HFF-Myc (cell line): Measurements from ENCODE around the gene ZNF469.

Experiments
- DNase-seq: peaks from one replicate; pipeline ENCODE4 v3.0.0-alpha.2; 2011; ENCODE audit warnings: low read depth; ENCODE audit errors: extremely low read depth
- H3K4me3 ChIP-seq: replicated peaks from 2 replicates; pipeline ENCODE4 v1.5.1; 2011; ENCODE audit warnings: low read depth, mild to moderate bottlenecking, control low read depth, low read length
- TF ChIP-seq, protein P1 (sequence below): IDR thresholded peaks from 2 replicates; pipeline ENCODE4 v1.5.1; 2012; ENCODE audit warnings: mild to moderate bottlenecking, low read depth, low read length, control low read depth; ENCODE audit errors: missing control alignments

ZNF469 gene

DNA sequence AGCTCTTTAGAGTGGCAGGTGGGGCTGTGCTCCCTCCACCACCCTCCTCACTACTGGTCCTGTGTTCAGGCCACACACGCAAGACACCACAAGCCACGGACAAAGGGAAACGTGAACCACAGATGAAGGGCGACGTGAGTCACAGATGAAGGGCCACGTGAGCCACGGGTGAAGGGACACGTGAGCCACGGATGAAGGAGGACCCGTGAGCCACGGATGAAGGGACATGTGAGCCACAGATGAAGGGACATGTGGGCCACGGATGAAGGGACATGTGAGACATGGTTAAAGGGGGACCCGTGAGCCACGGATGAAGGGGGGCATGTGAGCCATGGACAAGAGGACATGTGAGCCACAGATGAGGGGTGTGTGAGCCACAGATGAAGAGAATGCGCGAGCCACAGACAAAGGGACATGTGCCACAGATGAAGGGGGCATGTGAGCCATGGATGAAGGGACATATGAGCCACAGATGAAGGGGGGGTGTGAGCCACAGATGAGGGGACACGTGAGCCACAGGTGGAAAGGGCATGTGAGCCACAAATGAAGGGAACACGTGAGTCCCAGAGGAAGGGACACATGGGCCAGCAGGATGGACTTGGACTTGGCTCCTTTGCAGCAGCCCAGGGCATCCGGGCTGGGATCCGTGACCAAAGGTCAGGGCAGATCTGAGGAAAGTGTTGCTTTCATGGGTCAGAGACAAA is 15.6 kb downstream of the ZNF469 start:
- TF ChIP-seq, protein P1, sequence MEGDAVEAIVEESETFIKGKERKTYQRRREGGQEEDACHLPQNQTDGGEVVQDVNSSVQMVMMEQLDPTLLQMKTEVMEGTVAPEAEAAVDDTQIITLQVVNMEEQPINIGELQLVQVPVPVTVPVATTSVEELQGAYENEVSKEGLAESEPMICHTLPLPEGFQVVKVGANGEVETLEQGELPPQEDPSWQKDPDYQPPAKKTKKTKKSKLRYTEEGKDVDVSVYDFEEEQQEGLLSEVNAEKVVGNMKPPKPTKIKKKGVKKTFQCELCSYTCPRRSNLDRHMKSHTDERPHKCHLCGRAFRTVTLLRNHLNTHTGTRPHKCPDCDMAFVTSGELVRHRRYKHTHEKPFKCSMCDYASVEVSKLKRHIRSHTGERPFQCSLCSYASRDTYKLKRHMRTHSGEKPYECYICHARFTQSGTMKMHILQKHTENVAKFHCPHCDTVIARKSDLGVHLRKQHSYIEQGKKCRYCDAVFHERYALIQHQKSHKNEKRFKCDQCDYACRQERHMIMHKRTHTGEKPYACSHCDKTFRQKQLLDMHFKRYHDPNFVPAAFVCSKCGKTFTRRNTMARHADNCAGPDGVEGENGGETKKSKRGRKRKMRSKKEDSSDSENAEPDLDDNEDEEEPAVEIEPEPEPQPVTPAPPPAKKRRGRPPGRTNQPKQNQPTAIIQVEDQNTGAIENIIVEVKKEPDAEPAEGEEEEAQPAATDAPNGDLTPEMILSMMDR, result no peak
- DNase-seq, result no peak
- H3K4me3 ChIP-seq, result no peak overlapping the region

DNA sequence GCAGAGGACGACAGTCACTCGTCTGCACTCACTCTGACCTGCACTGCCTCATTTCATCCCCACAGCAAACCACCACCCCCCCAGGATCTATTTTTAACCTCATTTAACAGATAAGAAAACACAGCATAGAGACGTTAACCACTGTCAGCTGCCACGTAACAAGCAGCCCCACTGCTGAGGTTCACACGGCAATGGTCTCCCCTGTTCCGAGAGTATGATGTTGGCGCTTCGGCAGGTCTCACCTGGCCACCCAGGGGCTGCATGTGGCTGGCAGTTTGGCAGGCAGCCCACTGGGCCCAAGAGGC is 16.1 kb downstream of the ZNF469 start:
- no peak for DNase-seq
- TF ChIP-seq, protein P1, result no peak
- no peak overlapping the region for H3K4me3 ChIP-seq

DNA sequence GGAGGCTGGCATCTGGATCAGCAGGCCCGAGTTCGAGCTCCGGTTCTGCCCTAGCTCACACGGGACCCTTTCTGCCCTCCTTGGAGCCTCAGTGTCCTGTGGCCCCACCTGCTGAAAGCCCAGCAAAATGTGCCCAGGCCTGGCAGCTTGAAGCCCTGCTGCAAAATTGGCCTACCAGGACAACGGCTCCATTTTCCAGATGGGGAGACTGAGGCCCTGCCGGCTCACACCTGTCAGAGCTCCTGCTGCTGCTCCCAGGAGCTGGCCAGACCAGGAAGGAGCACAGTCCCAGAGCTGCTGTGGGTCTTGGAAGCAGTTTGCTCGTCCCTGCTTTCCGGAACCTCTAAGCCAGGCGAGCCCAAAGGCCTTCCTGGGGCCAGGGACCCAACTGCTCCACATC is 17.4 kb downstream of the ZNF469 start:
- TF ChIP-seq, protein P1, result no peak
- DNase-seq, result no peak
- H3K4me3 ChIP-seq, result no peak overlapping the region

DNA sequence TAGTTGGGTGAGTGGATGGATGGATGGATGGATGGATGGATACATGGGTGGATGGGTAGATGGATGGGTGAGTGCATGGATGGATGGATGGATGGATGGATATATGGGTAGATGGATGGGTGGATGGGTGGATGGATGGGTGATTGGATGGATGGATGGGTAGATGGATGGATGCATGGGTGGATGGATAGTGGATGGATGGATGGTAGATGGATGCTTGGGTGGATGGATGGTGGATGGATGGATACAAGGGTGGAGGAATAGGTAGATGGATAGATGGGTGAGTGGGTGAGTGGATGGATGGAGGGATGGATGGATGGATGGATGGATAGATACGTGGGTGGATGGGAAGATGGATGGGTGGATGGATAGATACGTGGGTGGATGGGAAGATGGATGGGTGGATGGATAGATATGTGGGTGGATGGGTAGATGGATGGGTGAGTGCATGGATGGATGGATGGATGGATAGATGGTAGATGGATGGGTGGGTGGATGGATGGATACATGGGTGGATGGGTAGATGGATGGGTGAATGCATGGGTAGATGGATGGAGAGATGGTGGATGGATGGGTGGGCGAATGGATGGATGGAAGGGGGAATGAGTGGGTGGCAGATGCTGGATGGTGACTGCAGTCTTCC is 19.0 kb downstream of the ZNF469 start:
- no peak overlapping the region for H3K4me3 ChIP-seq
- TF ChIP-seq, protein P1, result no peak

DNA sequence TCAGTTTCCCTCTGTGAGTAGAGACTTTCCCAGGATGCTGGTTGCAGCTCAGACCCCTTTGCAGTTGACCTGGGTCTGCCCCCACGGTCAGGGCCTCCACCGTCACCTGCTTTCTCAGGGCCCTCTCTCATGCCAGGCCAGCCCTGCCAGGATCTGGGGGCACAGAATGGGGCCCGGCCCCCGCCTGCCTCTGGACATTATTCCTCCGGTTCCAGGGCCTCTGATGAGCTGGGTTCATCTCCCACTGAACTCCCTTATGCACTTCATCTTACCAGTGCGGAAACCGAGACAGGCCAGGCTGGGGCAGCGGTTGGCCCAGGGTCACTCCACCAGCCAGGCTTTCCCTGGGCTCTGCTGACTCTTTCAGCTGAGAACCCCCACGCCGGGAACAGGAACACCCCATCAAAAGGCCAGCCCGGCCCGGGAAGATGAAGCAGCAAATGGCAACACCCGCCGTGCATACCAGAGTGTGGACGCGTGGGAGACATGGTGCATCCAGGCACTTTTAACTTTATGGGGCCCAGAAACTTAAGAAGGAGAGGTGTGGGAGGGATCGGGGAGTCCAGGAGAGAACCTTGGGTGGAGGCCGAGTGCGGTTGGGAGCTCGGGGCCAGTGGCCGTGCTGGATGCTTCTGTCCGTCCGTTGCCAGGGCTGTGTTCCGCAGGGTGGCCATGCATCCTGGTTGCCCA is 19.9 kb downstream of the ZNF469 start:
- no peak overlapping the region for H3K4me3 ChIP-seq
- TF ChIP-seq, protein P1, result no peak

More for the DNA sequence above, 19.0 kb downstream of the ZNF469 start:
- no peak for DNase-seq

DNA sequence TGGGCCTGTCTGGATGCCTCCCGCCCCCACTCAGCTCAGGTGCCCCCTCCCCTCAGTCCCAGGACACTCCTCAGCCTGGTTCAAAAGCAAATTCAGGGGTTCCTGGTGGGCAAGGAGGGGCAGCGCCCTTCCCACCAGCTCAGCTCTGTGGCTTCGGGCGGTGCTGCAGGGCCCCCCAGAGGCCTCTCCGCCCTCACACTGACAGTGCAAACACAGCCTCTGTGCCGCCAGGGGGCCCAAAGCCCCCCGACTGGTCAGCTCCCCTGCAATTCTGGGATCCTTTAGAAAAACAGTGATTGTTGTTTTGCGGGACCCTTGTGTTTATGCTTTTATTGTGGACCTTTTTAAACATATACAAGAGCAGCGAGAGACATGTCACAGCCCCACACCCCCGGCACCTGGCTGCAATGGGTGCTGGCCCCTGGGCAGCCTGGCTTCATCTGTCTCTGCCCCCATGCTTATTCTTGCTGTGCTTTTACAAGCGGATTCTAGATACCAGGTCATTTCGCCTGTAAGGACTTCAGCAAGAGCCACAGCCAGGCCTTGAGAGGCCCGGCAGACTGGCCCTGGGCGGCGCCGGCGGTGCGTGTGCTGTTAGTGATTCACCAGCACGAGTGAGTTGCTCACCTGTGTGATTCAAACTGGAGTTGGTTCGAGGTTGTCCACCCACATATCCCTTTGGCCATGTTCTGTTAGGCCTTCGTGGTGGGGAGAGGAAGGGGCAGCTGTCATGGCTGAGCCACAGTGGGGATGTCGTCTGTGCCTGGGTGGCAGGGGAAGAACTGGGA is 21.2 kb downstream of the ZNF469 start:
- TF ChIP-seq, protein P1, result no peak
- DNase-seq, result no peak
- H3K4me3 ChIP-seq, result no peak overlapping the region

More for the DNA sequence above, 19.9 kb downstream of the ZNF469 start:
- DNase-seq, result no peak
